Caco-2 (cell line): ENCODE data around the gene CDKN2A. TPM values are rescaled to one million over a fixed set of nuclear protein-coding genes. Genes with fewer than 3 reads are reported as not detected.

ENCODE experiments used
- BruUV-seq: library from RNA; stranded (reverse); fragments of 400-500 nt; replicated peaks from 2 replicates; lab custom pipeline; 2021; lab: Mats Ljungman, UMichigan
- CTCF ChIA-PET: fragments of 300-600 bp; sonication (Branson Sonifier 250); formaldehyde crosslinking; loops from one replicate; lab custom pipeline; 2022; ENCODE audit warnings: antibody characterized with exemption; lab: Charles Lee
- POLR2A ChIA-PET: fragments of 300-600 bp; sonication (Branson Sonifier 250); formaldehyde crosslinking; loops from one replicate; lab custom pipeline; 2022; ENCODE audit warnings: antibody characterized with exemption; lab: Charles Lee
- DNase-seq, 2 experiments: peaks; one replicate each; pipeline versions ENCODE4 v3.0.0 to v3.0.0-alpha.2; 2020 to 2022
- H3K27me3 ChIP-seq: replicated peaks from 2 replicates; pipeline ENCODE4 v1.6.0; 2011; ENCODE audit warnings: low read length; ENCODE audit not compliant: control insufficient read depth, insufficient read depth
- H3K36me3 ChIP-seq: 2 replicates; pipeline ENCODE4 v1.5.1; 2011; ENCODE audit warnings: low read length; ENCODE audit not compliant: control insufficient read depth, insufficient read depth
- H3K4me1 ChIP-seq: fragments of 250-450 bp; sonication (Bioruptor Pico); 2 replicates; pipeline ENCODE4 v1.5.1; 2020; ENCODE audit warnings: mild to moderate bottlenecking
- H3K4me3 ChIP-seq: 2 replicates; pipeline ENCODE4 v1.5.1; 2011; ENCODE audit warnings: low read depth, mild to moderate bottlenecking, control low read depth, low read length
- H3K9me3 ChIP-seq: fragments of 250-450 bp; sonication (Bioruptor Pico); 2 replicates; pipeline ENCODE4 v1.5.1; 2020; ENCODE audit warnings: mild to moderate bottlenecking, moderate library complexity
- H3K27ac Mint-ChIP-seq: one replicate; pipeline ENCODE4 v1.8.0; 2022; ENCODE audit warnings: mixed read lengths; ENCODE audit not compliant: unreplicated experiment
- H3K27me3 Mint-ChIP-seq: one replicate; pipeline ENCODE4 v1.8.0; 2022; ENCODE audit warnings: mixed read lengths; ENCODE audit not compliant: insufficient read depth, unreplicated experiment
- H3K36me3 Mint-ChIP-seq: one replicate; pipeline ENCODE4 v1.8.0; 2022; ENCODE audit warnings: mild to moderate bottlenecking, mixed read lengths; ENCODE audit not compliant: insufficient read depth, unreplicated experiment
- H3K4me1 Mint-ChIP-seq: one replicate; pipeline ENCODE4 v1.8.0; 2022; ENCODE audit warnings: low read depth, mixed read lengths; ENCODE audit not compliant: unreplicated experiment
- H3K4me3 Mint-ChIP-seq: one replicate; pipeline ENCODE4 v1.8.0; 2022; ENCODE audit warnings: mild to moderate bottlenecking, moderate library complexity, mixed read lengths; ENCODE audit not compliant: unreplicated experiment
- H3K9me3 Mint-ChIP-seq: one replicate; pipeline ENCODE4 v1.8.0; 2022; ENCODE audit warnings: mixed read lengths; ENCODE audit not compliant: unreplicated experiment
- intact Hi-C: fragments of 100-400 bp; cut with micrococcal nuclease; formaldehyde crosslinking; loops from one replicate; pipeline ENCODE4 v1.10.0; 2022; ENCODE audit not compliant: unreplicated experiment
- total RNA-seq: library from RNA; stranded (reverse); gene quantifications from 2 replicates; pipeline ENCODE4 v1.2.3, GENCODE V29; 2022
- TF ChIP-seq, protein P1 (sequence below), 2 experiments: fragments of 200-600 bp in 1 of 2; IDR thresholded peaks; 1 replicate in 1 of 2; 2 replicates in 1 of 2; pipeline versions ENCODE4 v1.5.1 to v1.8.0; 2011 to 2022; ENCODE audit warnings: antibody characterized with exemption in 1 of 2, control low read depth in 1 of 2, inconsistent platforms in 1 of 2, low read depth in 1 of 2, low read length in 1 of 2, mild to moderate bottlenecking in 1 of 2, moderate library complexity in 1 of 2; ENCODE audit not compliant: insufficient read depth in 1 of 2, severe bottlenecking in 1 of 2, unreplicated experiment in 1 of 2

CDKN2A gene
- total RNA-seq, 1 experiment from 2014 or later: 48.0 TPM

DNA sequence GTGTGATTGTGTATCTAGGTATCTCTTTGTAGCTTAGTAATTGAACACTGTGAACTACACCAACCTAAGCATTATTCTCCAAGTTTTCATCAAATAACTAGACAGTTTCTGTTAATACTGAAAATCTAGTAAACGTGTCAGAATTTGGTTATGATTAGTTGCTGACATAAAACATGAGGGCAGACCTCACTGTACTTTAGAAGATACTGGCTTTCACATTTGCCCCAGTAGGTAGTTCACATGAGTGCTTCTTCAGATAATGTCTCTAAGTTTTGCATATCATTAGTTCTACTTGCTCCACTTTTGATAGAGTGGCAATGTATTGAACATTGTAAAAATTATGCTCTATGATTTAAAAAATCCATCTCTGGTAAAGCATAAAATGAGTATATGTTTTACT, 7.8 kb upstream of the CDKN2A start:
- BruUV-seq: no TSS peak
- H3K9me3 ChIP-seq: no peaks in the 10 kb centered on the region
- Mint-ChIP-seq H3K27me3 (no peaks in the 10 kb centered on the region), H3K4me3 (no peak overlapping the region), H3K27ac (no peak overlapping the region), H3K4me1 (no peaks in the 10 kb centered on the region), H3K9me3 (no peaks in the 10 kb centered on the region), H3K36me3 (no peaks in the 10 kb centered on the region)
- no peaks in the 10 kb centered on the region for H3K36me3 ChIP-seq
- CTCF ChIA-PET: no interaction called here
- DNase-seq: no peak
- no peaks in the 10 kb centered on the region for H3K4me1 ChIP-seq
- H3K4me3 ChIP-seq: no peak overlapping the region
- POLR2A ChIA-PET: no interaction called here
- no peaks in the 10 kb centered on the region for H3K27me3 ChIP-seq
- TF ChIP-seq, protein P1, sequence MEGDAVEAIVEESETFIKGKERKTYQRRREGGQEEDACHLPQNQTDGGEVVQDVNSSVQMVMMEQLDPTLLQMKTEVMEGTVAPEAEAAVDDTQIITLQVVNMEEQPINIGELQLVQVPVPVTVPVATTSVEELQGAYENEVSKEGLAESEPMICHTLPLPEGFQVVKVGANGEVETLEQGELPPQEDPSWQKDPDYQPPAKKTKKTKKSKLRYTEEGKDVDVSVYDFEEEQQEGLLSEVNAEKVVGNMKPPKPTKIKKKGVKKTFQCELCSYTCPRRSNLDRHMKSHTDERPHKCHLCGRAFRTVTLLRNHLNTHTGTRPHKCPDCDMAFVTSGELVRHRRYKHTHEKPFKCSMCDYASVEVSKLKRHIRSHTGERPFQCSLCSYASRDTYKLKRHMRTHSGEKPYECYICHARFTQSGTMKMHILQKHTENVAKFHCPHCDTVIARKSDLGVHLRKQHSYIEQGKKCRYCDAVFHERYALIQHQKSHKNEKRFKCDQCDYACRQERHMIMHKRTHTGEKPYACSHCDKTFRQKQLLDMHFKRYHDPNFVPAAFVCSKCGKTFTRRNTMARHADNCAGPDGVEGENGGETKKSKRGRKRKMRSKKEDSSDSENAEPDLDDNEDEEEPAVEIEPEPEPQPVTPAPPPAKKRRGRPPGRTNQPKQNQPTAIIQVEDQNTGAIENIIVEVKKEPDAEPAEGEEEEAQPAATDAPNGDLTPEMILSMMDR (IDR thresholded peaks at IDR 0.05; ENCODE audit: insufficient read depth in 1 of 2, low read depth in 1 of 2, low read length in 1 of 2, severe bottlenecking in 1 of 2, unreplicated experiment in 1 of 2): no peak
- intact Hi-C loops: no loop called here

GRCh38 chr9:21998026-21998425, 3.8 kb upstream of the CDKN2A start:
- H3K9me3 Mint-ChIP-seq: no peaks in the 10 kb centered on the region
- ChIA-PET POLR2A (no interaction called here), CTCF (no interaction called here)
- TF ChIP-seq, protein P1 (IDR thresholded peaks at IDR 0.05; ENCODE audit: insufficient read depth in 1 of 2, low read depth in 1 of 2, low read length in 1 of 2, severe bottlenecking in 1 of 2, unreplicated experiment in 1 of 2): no peak
- no peak overlapping the region for H3K4me3 Mint-ChIP-seq
- Histone ChIP-seq H3K36me3 (no peaks in the 10 kb centered on the region), H3K9me3 (no peaks in the 10 kb centered on the region), H3K4me3 (no peak overlapping the region), H3K27me3 (no peaks in the 10 kb centered on the region), H3K4me1 (peaks cover 3% of the 10 kb centered on the region; the same call in 1 of the 2 replicates)
- intact Hi-C loops: no loop called here
- H3K4me1 Mint-ChIP-seq: peaks cover 9% of the 10 kb centered on the region
- DNase-seq: no peak
- no peaks in the 10 kb centered on the region for H3K27me3 Mint-ChIP-seq
- H3K27ac Mint-ChIP-seq: no peak overlapping the region
- no TSS peak for BruUV-seq
- H3K36me3 Mint-ChIP-seq: peaks cover 6% of the 10 kb centered on the region

DNA sequence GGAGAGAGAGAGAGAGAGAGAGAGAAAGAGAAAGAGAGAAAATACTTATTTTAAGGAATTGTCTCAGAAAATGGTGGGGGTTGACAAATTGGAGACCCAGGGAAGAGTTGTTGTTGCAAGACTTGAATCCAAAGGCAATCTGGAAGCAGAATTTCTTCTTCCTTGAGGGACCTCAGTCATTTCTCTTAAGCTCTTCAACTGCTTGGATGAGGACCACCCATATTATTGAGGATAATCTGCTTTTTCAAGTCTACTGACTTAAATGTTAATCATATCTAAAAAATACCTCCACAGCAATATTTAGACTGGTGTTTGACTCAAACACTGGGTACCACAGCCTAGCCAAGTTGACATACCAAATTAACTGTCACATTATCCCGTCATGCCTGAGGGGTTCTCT, 3.3 kb upstream of the CDKN2A start:
- intact Hi-C loops: no loop called here
- CTCF ChIA-PET: no interaction called here
- no peaks in the 10 kb centered on the region for H3K9me3 Mint-ChIP-seq
- no peak for DNase-seq
- TF ChIP-seq, protein P1 (IDR thresholded peaks at IDR 0.05; ENCODE audit: insufficient read depth in 1 of 2, low read depth in 1 of 2, low read length in 1 of 2, severe bottlenecking in 1 of 2, unreplicated experiment in 1 of 2): no peak
- no TSS peak for BruUV-seq
- peaks cover 3% of the 10 kb centered on the region; the same call in 1 of the 2 replicates for H3K4me1 ChIP-seq
- no peak overlapping the region for H3K4me3 Mint-ChIP-seq
- no peak overlapping the region for H3K27ac Mint-ChIP-seq
- H3K4me1 Mint-ChIP-seq: peaks cover 9% of the 10 kb centered on the region
- no peak overlapping the region for H3K4me3 ChIP-seq
- H3K27me3 ChIP-seq: no peaks in the 10 kb centered on the region
- no peaks in the 10 kb centered on the region for H3K27me3 Mint-ChIP-seq
- POLR2A ChIA-PET: no interaction called here
- H3K9me3 ChIP-seq: no peaks in the 10 kb centered on the region
- no peaks in the 10 kb centered on the region for H3K36me3 ChIP-seq
- peaks cover 6% of the 10 kb centered on the region for H3K36me3 Mint-ChIP-seq
